Osteoblast (primary cell): Measurements from ENCODE around the gene PKLR. TPM values are rescaled to one million over a fixed set of nuclear protein-coding genes. Genes with fewer than 3 reads are reported as not detected.

ENCODE experiments used
- DNase-seq: peaks from one replicate; pipeline ENCODE4 v3.0.0; 2011; ENCODE audit warnings: low spot score, mixed read lengths; ENCODE audit not compliant: insufficient read length; ENCODE audit errors: missing footprints
- H2AFZ ChIP-seq: 2 replicates; pipeline ENCODE4 v1.6.0; 2011; ENCODE audit warnings: mild to moderate bottlenecking, low read length
- H3K27ac ChIP-seq: 2 replicates; pipeline ENCODE4 v1.5.1; 2011; ENCODE audit warnings: mild to moderate bottlenecking, low read depth, low read length, moderate library complexity
- H3K27me3 ChIP-seq: 2 replicates; pipeline ENCODE4 v1.6.0; 2012; ENCODE audit warnings: mild to moderate bottlenecking, control low read depth, inconsistent platforms, low read length, moderate library complexity; ENCODE audit not compliant: insufficient read depth
- H3K36me3 ChIP-seq: 2 replicates; pipeline ENCODE4 v1.5.1; 2011; ENCODE audit warnings: mild to moderate bottlenecking, low read length, control low read depth, moderate library complexity; ENCODE audit not compliant: insufficient read depth
- H3K4me1 ChIP-seq: 2 replicates; pipeline ENCODE4 v1.5.1; 2011; ENCODE audit warnings: mild to moderate bottlenecking, low read length, control low read depth, moderate library complexity; ENCODE audit not compliant: insufficient read depth
- H3K4me2 ChIP-seq: 2 replicates; pipeline ENCODE4 v1.6.0; 2011; ENCODE audit warnings: mild to moderate bottlenecking, low read length; ENCODE audit not compliant: insufficient read depth
- H3K4me3 ChIP-seq: fragments of 200-600 bp; sonication (generic); 3 replicates; pipeline ENCODE4 v1.5.1; 2012; ENCODE audit warnings: mild to moderate bottlenecking, low read length, inconsistent platforms; ENCODE audit not compliant: insufficient read depth
- H3K79me2 ChIP-seq: 2 replicates; pipeline ENCODE4 v1.6.0; 2012; ENCODE audit warnings: mild to moderate bottlenecking, low read length, control low read depth, inconsistent platforms; ENCODE audit not compliant: insufficient read depth
- H3K9me3 ChIP-seq: 2 replicates; pipeline ENCODE4 v1.5.1; 2011; ENCODE audit warnings: low read depth, low read length, control low read depth
- H4K20me1 ChIP-seq: 2 replicates; pipeline ENCODE4 v1.6.0; 2012; ENCODE audit warnings: mild to moderate bottlenecking, low read length, control low read depth; ENCODE audit not compliant: insufficient read depth
- CTCF ChIP-seq: IDR thresholded peaks from 2 replicates; pipeline ENCODE4 v1.5.1; 2011; ENCODE audit warnings: mild to moderate bottlenecking, low read depth, low read length, moderate library complexity; ENCODE audit errors: extremely low read depth
- total RNA-seq: library from RNA; depleted of rRNA; stranded (reverse); fragments of >200 nt; gene quantifications from 2 replicates; pipeline ENCODE4 v1.2.3, GENCODE V29; 2012

Gene PKLR
- total RNA-seq, 1 donor = not detected

- no peak for TF ChIP-seq CTCF
- Histone ChIP-seq H3K27ac (no peak overlapping the region), H3K9me3 (no peaks in the 10 kb centered on the region), H2AFZ (no peak overlapping the region), H3K4me3 (no peak overlapping the region), H3K36me3 (peaks cover 81% of the 10 kb centered on the region), H3K4me2 (no peak overlapping the region), H3K27me3 (no peaks in the 10 kb centered on the region), H3K79me2 (peaks cover 25% of the 10 kb centered on the region), H3K4me1 (peaks cover 6% of the 10 kb centered on the region), H4K20me1 (peaks cover under 1% of the 10 kb centered on the region)
- DNase-seq = peak; percentile 71
Observed at GRCh38 chr1:155266553-155266952, 34.7 kb downstream of the PKLR start.

- TF ChIP-seq CTCF = no peak
- Histone ChIP-seq H3K79me2 (peaks cover 25% of the 10 kb centered on the region), H3K9me3 (no peaks in the 10 kb centered on the region), H3K4me2 (no peak overlapping the region), H3K27me3 (no peaks in the 10 kb centered on the region), H3K27ac (no peak overlapping the region), H2AFZ (no peak overlapping the region), H3K4me3 (no peak overlapping the region), H4K20me1 (no peaks in the 10 kb centered on the region), H3K36me3 (peaks cover 69% of the 10 kb centered on the region), H3K4me1 (peaks cover 16% of the 10 kb centered on the region)
- DNase-seq = no peak
Observed at GRCh38 chr1:155263067-155263466, 38.2 kb downstream of the PKLR start.

- Histone ChIP-seq H3K27ac (peak within 1 kb of the TSS; percentile 76), H4K20me1 (no peaks in the 10 kb centered on the region), H3K9me3 (no peaks in the 10 kb centered on the region), H3K27me3 (no peaks in the 10 kb centered on the region), H3K4me2 (peak within 1 kb of the TSS; percentile 96), H3K79me2 (peaks cover 25% of the 10 kb centered on the region), H3K36me3 (peaks cover 66% of the 10 kb centered on the region), H3K4me3 (peak within 1 kb of the TSS; percentile 92), H2AFZ (peak within 1 kb of the TSS; percentile 89), H3K4me1 (peaks cover 16% of the 10 kb centered on the region)
- peak; percentile 99 for DNase-seq
- no peak for TF ChIP-seq CTCF
Observed at GRCh38 chr1:155261852-155262673, 39.2 kb downstream of the PKLR start, which contains the start of gene SCAMP3. Gene SCAMP3 (minus strand): TSS chr1:155262360. CDS start chr1:155262151, 209 bp downstream.

GRCh38 chr1:155261493-155261851 is 39.8 kb downstream of the PKLR start:
- peak overlapping the region; percentile 76 for H3K27ac ChIP-seq
- H3K9me3 ChIP-seq = no peaks in the 10 kb centered on the region
- no peak for TF ChIP-seq CTCF
- DNase-seq = peak; percentile 85
- peaks cover 18% of the 10 kb centered on the region for H3K4me1 ChIP-seq
- no peaks in the 10 kb centered on the region for H4K20me1 ChIP-seq
- H3K4me3 ChIP-seq = peak overlapping the region; percentile 92
- H3K4me2 ChIP-seq = peak overlapping the region; percentile 96
- H2AFZ ChIP-seq = peak overlapping the region; percentile 79
- H3K79me2 ChIP-seq = peaks cover 25% of the 10 kb centered on the region
- H3K36me3 ChIP-seq = peaks cover 66% of the 10 kb centered on the region
- H3K27me3 ChIP-seq = no peaks in the 10 kb centered on the region
